HepG2 (cell line): ENCODE results near the gene C22orf39. TPM values are rescaled to one million over a fixed set of nuclear protein-coding genes. Genes with fewer than 3 reads are reported as not detected.

Experiments
- ATF1 ChIP-seq: IDR thresholded peaks from 2 replicates; pipeline ENCODE4 v1.6.1; 2016; ENCODE audit warnings: mild to moderate bottlenecking, control low read depth
- CCDC6 ChIP-seq: sonication (generic); formaldehyde crosslinking; IDR thresholded peaks from 2 replicates; pipeline ENCODE4 v1.8.1; 2022; ENCODE audit warnings: mild to moderate bottlenecking, missing genetic modification reagents, moderate library complexity
- DR1 ChIP-seq: sonication (generic); formaldehyde crosslinking; IDR thresholded peaks from 2 replicates; pipeline ENCODE4 v1.8.0; 2021; ENCODE audit warnings: mild to moderate bottlenecking, missing genetic modification reagents, inconsistent platforms
- GATAD1 ChIP-seq: IDR thresholded peaks from 2 replicates; pipeline ENCODE4 v1.6.1; 2016; ENCODE audit warnings: missing genetic modification reagents, missing compliant biosample characterization
- HES4 ChIP-seq: sonication (generic); formaldehyde crosslinking; IDR thresholded peaks from 2 replicates; pipeline ENCODE4 v1.9.0; 2021; ENCODE audit warnings: mild to moderate bottlenecking, missing genetic modification reagents, borderline replicate concordance
- HIVEP1 ChIP-seq: sonication (generic); formaldehyde crosslinking; IDR thresholded peaks from 2 replicates; pipeline ENCODE4 v1.4.0; 2020; ENCODE audit warnings: mild to moderate bottlenecking, missing genetic modification reagents
- IKZF4 ChIP-seq: sonication (generic); formaldehyde crosslinking; IDR thresholded peaks from 2 replicates; pipeline ENCODE4 v1.5.1; 2020; ENCODE audit warnings: borderline replicate concordance, mild to moderate bottlenecking, low read depth, missing genetic modification reagents; ENCODE audit errors: not compliant biosample characterization
- POLR2AphosphoS5 ChIP-seq: IDR thresholded peaks from 2 replicates; pipeline ENCODE4 v1.6.1; 2012; ENCODE audit warnings: low read depth, low read length
- RELA ChIP-seq: sonication (generic); formaldehyde crosslinking; IDR thresholded peaks from 2 replicates; pipeline ENCODE4 v1.4.0; 2020; ENCODE audit warnings: missing genetic modification reagents
- SETDB1 ChIP-seq: sonication (generic); formaldehyde crosslinking; IDR thresholded peaks from 2 replicates; pipeline ENCODE4 v1.5.1; 2020; ENCODE audit warnings: missing genetic modification reagents, mild to moderate bottlenecking, borderline replicate concordance
- SMAD3 ChIP-seq: sonication (generic); formaldehyde crosslinking; IDR thresholded peaks from 2 replicates; pipeline ENCODE4 v1.4.0; 2020; ENCODE audit warnings: missing genetic modification reagents
- SOX5 ChIP-seq: IDR thresholded peaks from 2 replicates; pipeline ENCODE4 v1.6.1; 2016; ENCODE audit warnings: borderline replicate concordance
- TGIF2 ChIP-seq: IDR thresholded peaks from 2 replicates; pipeline ENCODE4 v1.6.1; 2016; ENCODE audit warnings: control low read depth, missing compliant biosample characterization
- TRIM22 ChIP-seq: fragments of 450-650 bp; IDR thresholded peaks from 2 replicates; pipeline ENCODE4 v1.6.1; 2017
- U2AF1 ChIP-seq: fragments of 200-400 bp; formaldehyde crosslinking; optimal IDR thresholded peaks from 2 replicates; pipeline ENCODE3; 2017; ENCODE audit warnings: mild to moderate bottlenecking, low read depth, low read length
- WIZ ChIP-seq: sonication (generic); formaldehyde crosslinking; IDR thresholded peaks from 2 replicates; pipeline ENCODE4 v1.5.1; 2020; ENCODE audit warnings: mild to moderate bottlenecking, missing genetic modification reagents
- ZNF30 ChIP-seq: sonication (generic); formaldehyde crosslinking; IDR thresholded peaks from 2 replicates; pipeline ENCODE4 v1.5.0; 2020; ENCODE audit warnings: mild to moderate bottlenecking, missing genetic modification reagents
- ZNF441 ChIP-seq: sonication (generic); formaldehyde crosslinking; IDR thresholded peaks from 2 replicates; pipeline ENCODE4 v1.7.0; 2021; ENCODE audit warnings: missing genetic modification reagents, borderline replicate concordance
- ZNF543 ChIP-seq: sonication (generic); formaldehyde crosslinking; IDR thresholded peaks from 2 replicates; pipeline ENCODE4 v1.4.0; 2020; ENCODE audit warnings: mild to moderate bottlenecking, missing genetic modification reagents
- ZNF557 ChIP-seq: sonication (generic); formaldehyde crosslinking; IDR thresholded peaks from 2 replicates; pipeline ENCODE4 v1.4.0; 2020; ENCODE audit warnings: missing genetic modification reagents
- ZNF569 ChIP-seq: sonication (generic); formaldehyde crosslinking; IDR thresholded peaks from 2 replicates; pipeline ENCODE4 v1.5.0; 2020; ENCODE audit warnings: mild to moderate bottlenecking, missing genetic modification reagents, moderate library complexity, borderline replicate concordance
- ZNF747 ChIP-seq: sonication (generic); formaldehyde crosslinking; IDR thresholded peaks from 2 replicates; pipeline ENCODE4 v1.8.1; 2023; ENCODE audit warnings: missing genetic modification reagents, mild to moderate bottlenecking, borderline replicate concordance
- ZNF75D ChIP-seq: sonication (generic); formaldehyde crosslinking; IDR thresholded peaks from 2 replicates; pipeline ENCODE4 v1.8.1; 2023; ENCODE audit warnings: missing genetic modification reagents, mild to moderate bottlenecking, borderline replicate concordance
- ZNF780A ChIP-seq: sonication (generic); formaldehyde crosslinking; IDR thresholded peaks from 2 replicates; pipeline ENCODE4 v1.8.0; 2022; ENCODE audit warnings: mild to moderate bottlenecking, missing genetic modification reagents, moderate library complexity
- ZNF841 ChIP-seq: sonication (generic); formaldehyde crosslinking; IDR thresholded peaks from 2 replicates; pipeline ENCODE4 v1.8.1; 2023; ENCODE audit warnings: missing genetic modification reagents, borderline replicate concordance
- ZNF879 ChIP-seq: sonication (generic); formaldehyde crosslinking; IDR thresholded peaks from 2 replicates; pipeline ENCODE4 v1.8.1; 2023; ENCODE audit warnings: missing genetic modification reagents
- polyA plus RNA-seq, 8 experiments: library from polyadenylated mRNA; depleted of rRNA in 3 of 8; stranded (reverse) in 7 of 8; unstranded in 1 of 8; fragments of >200 nt; fragmentation: Illumina TruSeq in 4 of 8; extraction: Trizol in 4 of 8; gene quantifications; 2 replicates each; pipeline versions ENCODE4 v1.2.1 to v1.2.3, GENCODE V29; 2011 to 2016; ENCODE audit warnings: low read depth in 4 of 8, missing spikeins in 1 of 8, mixed read lengths in 1 of 8; ENCODE audit not compliant: insufficient read depth in 1 of 8
- total RNA-seq, 5 experiments: library from RNA; depleted of rRNA; stranded (reverse); fragments of >200 nt; fragmentation: Illumina TruSeq; extraction: Trizol; gene quantifications; 2 replicates each; pipeline ENCODE4 v1.2.3, GENCODE V29; 2016; ENCODE audit warnings: low read depth in 1 of 5
- TF ChIP-seq, protein P1 (sequence below): IDR thresholded peaks from 2 replicates; pipeline ENCODE4 v1.6.1; 2016; ENCODE audit warnings: low read depth, borderline replicate concordance
- TF ChIP-seq, protein P2 (sequence below): sonication (generic); formaldehyde crosslinking; IDR thresholded peaks from 2 replicates; pipeline ENCODE4 v1.8.0; 2022; ENCODE audit warnings: mild to moderate bottlenecking, missing genetic modification reagents
- TF ChIP-seq, protein P3 (sequence below), 2 experiments: fragments of 450-650 bp in 1 of 2; sonication (generic) in 1 of 2; formaldehyde crosslinking; IDR thresholded peaks; 2 replicates each; pipeline versions ENCODE4 v1.5.0 to v1.8.0; 2020 to 2022; ENCODE audit warnings: mild to moderate bottlenecking in 1 of 2, missing genetic modification reagents in 1 of 2

The C22orf39 gene
- total and polyA plus RNA-seq, 2 of the 13 experiments (the other 11 are each of a cell fraction or from before 2014, with no cell fraction given), result 23.4 to 26.4 TPM

GRCh38 chr22:19447330-19448075 lies at the start of gene C22orf39 (continued):
- TF ChIP-seq, protein P1, sequence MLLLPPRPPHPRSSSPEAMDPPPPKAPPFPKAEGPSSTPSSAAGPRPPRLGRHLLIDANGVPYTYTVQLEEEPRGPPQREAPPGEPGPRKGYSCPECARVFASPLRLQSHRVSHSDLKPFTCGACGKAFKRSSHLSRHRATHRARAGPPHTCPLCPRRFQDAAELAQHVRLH (CRISPR knock-in tag), result no peak
- no peak for TF ChIP-seq SMAD3
- no peak for TF ChIP-seq TGIF2
- TF ChIP-seq POLR2AphosphoS5, result peak; percentile 70
- peak; percentile 15 for TF ChIP-seq IKZF4 (CRISPR knock-in tag)
- no peak for TF ChIP-seq ZNF569
- 0 out of 2 replicates have a peak, but pooled peaks have one; percentile 53 for TF ChIP-seq ZNF441 (CRISPR knock-in tag)
- no peak for TF ChIP-seq U2AF1
- peak; percentile 79 for TF ChIP-seq ZNF543 (CRISPR knock-in tag)
- peak; percentile 84 for TF ChIP-seq HES4 (CRISPR knock-in tag)
- peak; percentile 80 for TF ChIP-seq ATF1
- no peak for TF ChIP-seq SOX5 (CRISPR knock-in tag)
- no peak for TF ChIP-seq TRIM22
- TF ChIP-seq, protein P2, sequence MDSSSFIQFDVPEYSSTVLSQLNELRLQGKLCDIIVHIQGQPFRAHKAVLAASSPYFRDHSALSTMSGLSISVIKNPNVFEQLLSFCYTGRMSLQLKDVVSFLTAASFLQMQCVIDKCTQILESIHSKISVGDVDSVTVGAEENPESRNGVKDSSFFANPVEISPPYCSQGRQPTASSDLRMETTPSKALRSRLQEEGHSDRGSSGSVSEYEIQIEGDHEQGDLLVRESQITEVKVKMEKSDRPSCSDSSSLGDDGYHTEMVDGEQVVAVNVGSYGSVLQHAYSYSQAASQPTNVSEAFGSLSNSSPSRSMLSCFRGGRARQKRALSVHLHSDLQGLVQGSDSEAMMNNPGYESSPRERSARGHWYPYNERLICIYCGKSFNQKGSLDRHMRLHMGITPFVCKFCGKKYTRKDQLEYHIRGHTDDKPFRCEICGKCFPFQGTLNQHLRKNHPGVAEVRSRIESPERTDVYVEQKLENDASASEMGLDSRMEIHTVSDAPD (CRISPR knock-in tag), result no peak
- no peak for TF ChIP-seq ZNF879
- TF ChIP-seq SETDB1, result no peak
- TF ChIP-seq, protein P3, sequence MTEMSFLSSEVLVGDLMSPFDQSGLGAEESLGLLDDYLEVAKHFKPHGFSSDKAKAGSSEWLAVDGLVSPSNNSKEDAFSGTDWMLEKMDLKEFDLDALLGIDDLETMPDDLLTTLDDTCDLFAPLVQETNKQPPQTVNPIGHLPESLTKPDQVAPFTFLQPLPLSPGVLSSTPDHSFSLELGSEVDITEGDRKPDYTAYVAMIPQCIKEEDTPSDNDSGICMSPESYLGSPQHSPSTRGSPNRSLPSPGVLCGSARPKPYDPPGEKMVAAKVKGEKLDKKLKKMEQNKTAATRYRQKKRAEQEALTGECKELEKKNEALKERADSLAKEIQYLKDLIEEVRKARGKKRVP (CRISPR knock-in tag; IDR thresholded peaks at IDR 0.05), result peak in 1 of 2 experiments; percentile 56; a peak in 1 of 4 replicates
- no peak for TF ChIP-seq ZNF557 (CRISPR knock-in tag)
- TF ChIP-seq CCDC6 (CRISPR knock-in tag), result peak; percentile 52; the same call in 1 of the 2 replicates
- 0 out of 2 replicates have a peak, but pooled peaks have one; percentile 22 for TF ChIP-seq HIVEP1 (CRISPR knock-in tag)
- TF ChIP-seq DR1 (CRISPR knock-in tag), result peak; percentile 52; the same call in 1 of the 2 replicates
- TF ChIP-seq ZNF30 (CRISPR knock-in tag), result no peak
- TF ChIP-seq WIZ (CRISPR knock-in tag), result no peak
- TF ChIP-seq ZNF841 (CRISPR knock-in tag), result no peak
- no peak for TF ChIP-seq ZNF747
- no peak for TF ChIP-seq ZNF780A
- no peak; the same call in 1 of the 2 replicates for TF ChIP-seq ZNF75D (CRISPR knock-in tag)
- TF ChIP-seq RELA, result no peak
- TF ChIP-seq GATAD1, result peak; percentile 79
